Neural crest cell (in vitro differentiated cells): ENCODE results near the gene LENG1. TPM values are rescaled to one million over a fixed set of nuclear protein-coding genes. Genes with fewer than 3 reads are reported as not detected.
A peak's percentile ranks its signal among the peaks of the same experiment; 100 is the strongest.
"Not testable (repeated sequence)": the region's sequence is repeated elsewhere in the genome, so short reads cannot be mapped to it uniquely, and the experiment has no call there.

Source experiments
- DNase-seq: peaks from one replicate; pipeline ENCODE4 v3.0.0; 2021; ENCODE audit warnings: low read depth, mixed read lengths, low spot score
- H3K27ac Mint-ChIP-seq: one replicate; pipeline ENCODE4 v1.8.0; 2021; ENCODE audit warnings: mild to moderate bottlenecking, mixed read lengths; ENCODE audit not compliant: unreplicated experiment
- H3K27me3 Mint-ChIP-seq: 2 replicates; pipeline ENCODE4 v1.8.0; 2021; ENCODE audit warnings: low read depth, mild to moderate bottlenecking, mixed read lengths
- H3K36me3 Mint-ChIP-seq: 2 replicates; pipeline ENCODE4 v1.8.0; 2021; ENCODE audit warnings: low read depth, mild to moderate bottlenecking, mixed read lengths
- H3K4me1 Mint-ChIP-seq: 2 replicates; pipeline ENCODE4 v1.8.0; 2021; ENCODE audit warnings: mixed read lengths
- H3K4me3 Mint-ChIP-seq: one replicate; pipeline ENCODE4 v1.8.0; 2021; ENCODE audit warnings: mild to moderate bottlenecking, mixed read lengths
- H3K9me3 Mint-ChIP-seq: 2 replicates; pipeline ENCODE4 v1.8.0; 2021; ENCODE audit warnings: mixed read lengths
- CTCF ChIP-seq: fragments of 200-600 bp; sonication (generic); conservative IDR thresholded peaks from 2 replicates; pipeline ENCODE4 v1.5.0; 2021; ENCODE audit warnings: antibody characterized with exemption, mild to moderate bottlenecking
- total RNA-seq: library from RNA; stranded (reverse); gene quantifications from 2 replicates; pipeline ENCODE4 v1.2.1, GENCODE V29; 2021

The LENG1 gene
- total RNA-seq, 1 donor from 2014 or later: 5.9 TPM

- Mint-ChIP-seq H3K9me3 (no peaks in the 10 kb centered on the region), H3K36me3 (peaks cover 4% of the 10 kb centered on the region), H3K4me1 (peaks cover 35% of the 10 kb centered on the region), H3K4me3 (peak overlapping the region; percentile 93), H3K27me3 (no peaks in the 10 kb centered on the region), H3K27ac (no peak overlapping the region)
- no peak for TF ChIP-seq CTCF
- no peak for DNase-seq
Observed at GRCh38 chr19:54188215-54188871, 28.8 kb upstream of the LENG1 start.

GRCh38 chr19:54186934-54187381, 27.4 kb upstream of the LENG1 start:
- Mint-ChIP-seq H3K27ac (no peak overlapping the region), H3K9me3 (no peaks in the 10 kb centered on the region), H3K36me3 (peaks cover 3% of the 10 kb centered on the region), H3K4me1 (peaks cover 24% of the 10 kb centered on the region), H3K27me3 (no peaks in the 10 kb centered on the region), H3K4me3 (peak overlapping the region; percentile 93)
- DNase-seq: no peak
- no peak for TF ChIP-seq CTCF

GRCh38 chr19:54186351-54186750, 26.8 kb upstream of the LENG1 start:
- H3K4me1 Mint-ChIP-seq: peaks cover 18% of the 10 kb centered on the region
- H3K4me3 Mint-ChIP-seq: no peak overlapping the region
- peaks cover 3% of the 10 kb centered on the region for H3K36me3 Mint-ChIP-seq
- no peak overlapping the region for H3K27ac Mint-ChIP-seq
- H3K9me3 Mint-ChIP-seq: no peaks in the 10 kb centered on the region
- no peak for TF ChIP-seq CTCF
- DNase-seq: no peak
- H3K27me3 Mint-ChIP-seq: no peaks in the 10 kb centered on the region

- Mint-ChIP-seq H3K4me3 (no peak overlapping the region), H3K27ac (no peak overlapping the region), H3K4me1 (peaks cover 26% of the 10 kb centered on the region), H3K36me3 (peaks cover 3% of the 10 kb centered on the region), H3K27me3 (peaks cover 3% of the 10 kb centered on the region), H3K9me3 (no peaks in the 10 kb centered on the region)
- TF ChIP-seq CTCF: no peak
- no peak for DNase-seq
Observed at GRCh38 chr19:54183431-54183830, 23.9 kb upstream of the LENG1 start.

GRCh38 chr19:54181894-54182293, 22.4 kb upstream of the LENG1 start:
- H3K4me1 Mint-ChIP-seq: peaks cover 23% of the 10 kb centered on the region
- H3K4me3 Mint-ChIP-seq, DNase-seq, H3K9me3 Mint-ChIP-seq, H3K27ac Mint-ChIP-seq, H3K36me3 Mint-ChIP-seq, H3K27me3 Mint-ChIP-seq: not testable (repeated sequence)

GRCh38 chr19:54180691-54181091, 21.2 kb upstream of the LENG1 start:
- no peak for DNase-seq
- Mint-ChIP-seq H3K27me3 (peaks cover 6% of the 10 kb centered on the region), H3K4me3 (no peak overlapping the region), H3K9me3 (no peaks in the 10 kb centered on the region), H3K36me3 (peaks cover 5% of the 10 kb centered on the region), H3K27ac (no peak overlapping the region), H3K4me1 (peaks cover 23% of the 10 kb centered on the region)
- no peak for TF ChIP-seq CTCF
